Upper lobe of left lung (tissue), 4 donors: Measurements from ENCODE around the gene UBE2C.

Experiments used
- EP300 ChIP-seq, 4 donors: sonication (generic); formaldehyde crosslinking; IDR thresholded peaks; one replicate each; pipeline ENCODE4 v1.5.1; 2017; ENCODE audit warnings: antibody characterized with exemption in 4 of 4, control low read depth in 2 of 4
- POLR2AphosphoS5 ChIP-seq, 2 donors: sonication (generic); formaldehyde crosslinking; IDR thresholded peaks; one replicate each; pipeline ENCODE4 v1.5.1; 2017; ENCODE audit warnings: antibody characterized with exemption in 2 of 2
- TF ChIP-seq, protein P1 (sequence below), 6 experiments: fragments of 450-650 bp in 4 of 6; fragments of 200-600 bp in 2 of 6; sonication (generic) in 2 of 6; IDR thresholded peaks; one replicate each; pipeline ENCODE4 v1.5.1; 2016 to 2019; ENCODE audit warnings: antibody characterized with exemption in 6 of 6

DNA sequence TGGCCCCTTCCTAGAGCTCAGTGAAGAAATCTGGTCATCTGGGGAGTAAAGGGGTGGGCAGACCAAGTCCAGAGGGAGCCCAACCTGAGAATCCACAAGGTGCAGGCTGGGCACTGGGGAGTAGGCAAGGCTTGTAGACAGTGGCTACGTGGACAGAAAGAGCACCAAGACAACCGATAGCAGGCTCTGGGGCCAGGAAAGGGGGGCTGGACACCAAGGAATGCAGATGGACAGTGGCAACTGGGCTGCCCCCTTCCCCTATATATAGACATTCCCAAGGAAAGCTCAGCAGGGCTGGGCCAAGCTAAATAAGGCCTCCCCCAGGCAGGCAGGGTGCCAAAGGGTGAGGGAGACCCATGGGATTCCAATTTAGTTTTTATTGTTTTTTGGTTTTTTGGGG lies 16.1 kb downstream of the UBE2C start:
- TF ChIP-seq, protein P1, sequence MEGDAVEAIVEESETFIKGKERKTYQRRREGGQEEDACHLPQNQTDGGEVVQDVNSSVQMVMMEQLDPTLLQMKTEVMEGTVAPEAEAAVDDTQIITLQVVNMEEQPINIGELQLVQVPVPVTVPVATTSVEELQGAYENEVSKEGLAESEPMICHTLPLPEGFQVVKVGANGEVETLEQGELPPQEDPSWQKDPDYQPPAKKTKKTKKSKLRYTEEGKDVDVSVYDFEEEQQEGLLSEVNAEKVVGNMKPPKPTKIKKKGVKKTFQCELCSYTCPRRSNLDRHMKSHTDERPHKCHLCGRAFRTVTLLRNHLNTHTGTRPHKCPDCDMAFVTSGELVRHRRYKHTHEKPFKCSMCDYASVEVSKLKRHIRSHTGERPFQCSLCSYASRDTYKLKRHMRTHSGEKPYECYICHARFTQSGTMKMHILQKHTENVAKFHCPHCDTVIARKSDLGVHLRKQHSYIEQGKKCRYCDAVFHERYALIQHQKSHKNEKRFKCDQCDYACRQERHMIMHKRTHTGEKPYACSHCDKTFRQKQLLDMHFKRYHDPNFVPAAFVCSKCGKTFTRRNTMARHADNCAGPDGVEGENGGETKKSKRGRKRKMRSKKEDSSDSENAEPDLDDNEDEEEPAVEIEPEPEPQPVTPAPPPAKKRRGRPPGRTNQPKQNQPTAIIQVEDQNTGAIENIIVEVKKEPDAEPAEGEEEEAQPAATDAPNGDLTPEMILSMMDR (IDR thresholded peaks at IDR 0.05), result no peak
- TF ChIP-seq EP300 (IDR thresholded peaks at IDR 0.05) (no peak), POLR2AphosphoS5 (IDR thresholded peaks at IDR 0.05) (no peak)
